Chondrocyte (in vitro differentiated cells): ENCODE results near the gene IKZF5. TPM values are rescaled to one million over a fixed set of nuclear protein-coding genes. Genes with fewer than 3 reads are reported as not detected.

Source experiments
- DNase-seq: peaks from one replicate; pipeline ENCODE4 v3.0.0; 2021; ENCODE audit warnings: mixed read lengths, low spot score
- H3K27ac Mint-ChIP-seq: one replicate; pipeline ENCODE4 v1.8.0; 2021; ENCODE audit warnings: mild to moderate bottlenecking, moderate library complexity, mixed read lengths; ENCODE audit not compliant: unreplicated experiment
- H3K27me3 Mint-ChIP-seq: 2 replicates; pipeline ENCODE4 v1.8.0; 2021; ENCODE audit warnings: low read depth, mixed read lengths
- H3K36me3 Mint-ChIP-seq: 2 replicates; pipeline ENCODE4 v1.8.0; 2021; ENCODE audit warnings: low read depth, mixed read lengths
- H3K4me1 Mint-ChIP-seq: 2 replicates; pipeline ENCODE4 v1.8.0; 2021; ENCODE audit warnings: low read depth, mild to moderate bottlenecking, mixed read lengths
- H3K4me3 Mint-ChIP-seq: one replicate; pipeline ENCODE4 v1.8.0; 2021; ENCODE audit warnings: mild to moderate bottlenecking, moderate library complexity, mixed read lengths; ENCODE audit not compliant: unreplicated experiment
- H3K9me3 Mint-ChIP-seq: 2 replicates; pipeline ENCODE4 v1.8.0; 2021; ENCODE audit warnings: low read depth, mixed read lengths
- CTCF ChIP-seq: fragments of 200-600 bp; sonication (generic); IDR thresholded peaks from 2 replicates; pipeline ENCODE4 v1.5.0; 2021; ENCODE audit warnings: antibody characterized with exemption, mild to moderate bottlenecking, moderate library complexity
- total RNA-seq: library from RNA; stranded (reverse); gene quantifications from 3 replicates; pipeline ENCODE4 v1.2.1, GENCODE V29; 2021

IKZF5 gene
- total RNA-seq, 1 donor from 2014 or later = 9.6 TPM

GRCh38 chr10:122990278-122990677 is 18.3 kb downstream of the IKZF5 start:
- peaks cover 3% of the 10 kb centered on the region for H3K4me1 Mint-ChIP-seq
- TF ChIP-seq CTCF = no peak
- H3K27ac Mint-ChIP-seq = peak overlapping the region; percentile 34
- H3K9me3 Mint-ChIP-seq = no peaks in the 10 kb centered on the region
- no peak overlapping the region for H3K4me3 Mint-ChIP-seq
- DNase-seq = no peak
- H3K27me3 Mint-ChIP-seq = no peaks in the 10 kb centered on the region
- peaks cover 15% of the 10 kb centered on the region for H3K36me3 Mint-ChIP-seq

GRCh38 chr10:122988501-122988900 is 20.1 kb downstream of the IKZF5 start:
- DNase-seq = no peak
- Mint-ChIP-seq H3K27me3 (no peaks in the 10 kb centered on the region), H3K4me3 (no peak overlapping the region), H3K27ac (no peak overlapping the region), H3K9me3 (no peaks in the 10 kb centered on the region), H3K4me1 (peaks cover 3% of the 10 kb centered on the region), H3K36me3 (peaks cover 8% of the 10 kb centered on the region)
- no peak for TF ChIP-seq CTCF

- Mint-ChIP-seq H3K4me1 (peaks cover 5% of the 10 kb centered on the region), H3K27ac (no peak overlapping the region), H3K9me3 (no peaks in the 10 kb centered on the region), H3K36me3 (peaks cover 10% of the 10 kb centered on the region), H3K4me3 (no peak overlapping the region), H3K27me3 (no peaks in the 10 kb centered on the region)
- no peak for TF ChIP-seq CTCF
- no peak for DNase-seq
These were observed 22.3 kb downstream of the IKZF5 start for GRCh38 chr10:122986335-122986734.

- DNase-seq = no peak
- H3K9me3 Mint-ChIP-seq = no peaks in the 10 kb centered on the region
- H3K4me1 Mint-ChIP-seq = peaks cover 12% of the 10 kb centered on the region
- no peaks in the 10 kb centered on the region for H3K27me3 Mint-ChIP-seq
- no peak overlapping the region for H3K27ac Mint-ChIP-seq
- no peak for TF ChIP-seq CTCF
- H3K36me3 Mint-ChIP-seq = peaks cover 7% of the 10 kb centered on the region
- H3K4me3 Mint-ChIP-seq = no peak overlapping the region
These were observed 23.9 kb downstream of the IKZF5 start for GRCh38 chr10:122984708-122985107.

- Mint-ChIP-seq H3K27ac (no peak overlapping the region), H3K4me1 (peaks cover 14% of the 10 kb centered on the region), H3K36me3 (peaks cover 7% of the 10 kb centered on the region), H3K9me3 (no peaks in the 10 kb centered on the region), H3K27me3 (no peaks in the 10 kb centered on the region), H3K4me3 (no peak overlapping the region)
- TF ChIP-seq CTCF = no peak
- no peak for DNase-seq
These were observed 24.7 kb downstream of the IKZF5 start for GRCh38 chr10:122983898-122984297.
